K562 (cell line): ENCODE data around the gene MED31. TPM values are rescaled to one million over a fixed set of nuclear protein-coding genes. Genes with fewer than 3 reads are reported as not detected.

ENCODE experiments used
- ATAC-seq: fragments of 200-7000 bp; cut with Tn5 transposase; 3 replicates; pipeline ENCODE4 v1.9.1; 2020; ENCODE audit warnings: moderate library complexity
- BruUV-seq: library from RNA; stranded (reverse); fragments of 400-500 nt; replicated peaks from 2 replicates; lab custom pipeline; 2021; lab: Mats Ljungman, UMichigan
- CTCF ChIA-PET: fragments of 300-600 bp; formaldehyde crosslinking; extraction: SDS; loops from one replicate; lab custom pipeline; 2021; ENCODE audit warnings: low intra/inter-chr PET ratio; lab: Yijun Ruan, JAX
- POLR2A ChIA-PET: fragments of 300-600, 350-650 bp; sonication (Branson Sonifier 250); formaldehyde crosslinking; extraction: SDS; loops from one replicate; lab custom pipeline; 2021; ENCODE audit warnings: antibody characterized with exemption, inconsistent platforms; lab: Yijun Ruan, JAX
- DNase-seq, 4 experiments: peaks; one replicate each; pipeline versions ENCODE4 v3.0.0 to v3.0.0-alpha.2; 2011 to 2018; ENCODE audit warnings: low spot score in 3 of 4, mixed read lengths in 3 of 4; ENCODE audit errors: extremely low read depth in 1 of 4
- FAIRE-seq: peaks from 2 replicates; lab custom pipeline; 2011; peaks lifted over from hg19 to GRCh38; lab: Jason Lieb, UNC
- H2AFZ ChIP-seq: 2 replicates; pipeline ENCODE4 v1.6.0; 2011; ENCODE audit warnings: low read depth, low read length, control low read depth, inconsistent platforms
- H3K27ac ChIP-seq: fragments of 200-600 bp; 3 replicates; pipeline ENCODE4 v1.8.0; 2011; ENCODE audit warnings: low read depth, mild to moderate bottlenecking, control low read depth, inconsistent platforms, low read length, moderate library complexity, mixed read lengths; ENCODE audit errors: extremely low read depth
- H3K27me3 ChIP-seq, 2 experiments: fragments of 300-600 bp in 1 of 2; 2 replicates in 1 of 2; 3 replicates in 1 of 2; pipeline versions ENCODE4 v1.6.0 to v1.8.0; 2011; ENCODE audit warnings: inconsistent platforms in 2 of 2, low read length in 2 of 2, mild to moderate bottlenecking in 1 of 2, mixed read lengths in 1 of 2, moderate library complexity in 1 of 2; ENCODE audit not compliant: control insufficient read depth in 2 of 2, insufficient read depth in 2 of 2
- H3K36me3 ChIP-seq: fragments of 300-600 bp; 3 replicates; pipeline ENCODE4 v1.8.0; 2011; ENCODE audit warnings: mild to moderate bottlenecking, low read length, inconsistent platforms; ENCODE audit not compliant: control insufficient read depth, insufficient read depth
- H3K4me1 ChIP-seq, 2 experiments: fragments of 200-600 bp in 1 of 2; replicated peaks in 1 of 2; 2 replicates in 1 of 2; 3 replicates in 1 of 2; pipeline versions ENCODE4 v1.5.1 to v1.8.0; 2011; ENCODE audit warnings: inconsistent platforms in 2 of 2, low read length in 2 of 2, mild to moderate bottlenecking in 1 of 2, mixed read lengths in 1 of 2, moderate library complexity in 1 of 2; ENCODE audit not compliant: control insufficient read depth in 2 of 2, insufficient read depth in 2 of 2
- H3K4me2 ChIP-seq: 2 replicates; pipeline ENCODE4 v1.6.1; 2011; ENCODE audit warnings: low read length, control low read depth, inconsistent platforms, mixed read lengths; ENCODE audit not compliant: insufficient read depth
- H3K4me3 ChIP-seq: fragments of 200-600 bp; sonication (generic), shearing (Covaris generic); 2 replicates; pipeline ENCODE4 v1.5.1; 2016; ENCODE audit warnings: control low read depth, inconsistent platforms
- H3K79me2 ChIP-seq: fragments of 200-600 bp; 3 replicates; pipeline ENCODE4 v1.8.0; 2011; ENCODE audit warnings: low read length, inconsistent platforms; ENCODE audit not compliant: control insufficient read depth, insufficient read depth
- H3K9ac ChIP-seq, 2 experiments: 2 replicates each; pipeline versions ENCODE4 v1.6.0 to v1.6.1; 2011; ENCODE audit warnings: low read depth in 2 of 2, low read length in 2 of 2, control low read depth in 1 of 2, inconsistent platforms in 1 of 2, mild to moderate bottlenecking in 1 of 2, mixed read lengths in 1 of 2; ENCODE audit not compliant: insufficient read depth in 1 of 2
- H3K9me1 ChIP-seq: one replicate; pipeline ENCODE4 v1.6.0; 2011; ENCODE audit warnings: inconsistent platforms, mild to moderate bottlenecking, low read length, moderate library complexity; ENCODE audit not compliant: control insufficient read depth, insufficient read depth
- H3K9me3 ChIP-seq: replicated peaks from 2 replicates; pipeline ENCODE4 v1.5.1; 2011; ENCODE audit warnings: low read depth, low read length, inconsistent platforms; ENCODE audit not compliant: control insufficient read depth, insufficient read depth
- H4K20me1 ChIP-seq: replicated peaks from 2 replicates; pipeline ENCODE4 v1.6.1; 2011; ENCODE audit warnings: low read length, inconsistent platforms, mixed read lengths; ENCODE audit not compliant: control insufficient read depth, insufficient read depth
- FIP1L1 ChIP-seq: fragments of 200-400 bp; formaldehyde crosslinking; IDR thresholded peaks from 2 replicates; pipeline ENCODE4 v1.6.1; 2018; ENCODE audit warnings: mild to moderate bottlenecking, low read depth, low read length; ENCODE audit not compliant: poor library complexity, severe bottlenecking
- POLR2G ChIP-seq: fragments of 200-400 bp; formaldehyde crosslinking; IDR thresholded peaks from 2 replicates; pipeline ENCODE4 v1.6.1; 2017; ENCODE audit warnings: low read depth, mild to moderate bottlenecking, antibody characterized with exemption, low read length, moderate library complexity
- REST ChIP-seq, 2 experiments: fragments of 450-650 bp; formaldehyde crosslinking in 1 of 2; IDR thresholded peaks; 2 replicates each; pipeline versions ENCODE4 v1.4.0 to v1.6.1; 2014 to 2020; ENCODE audit warnings: mild to moderate bottlenecking in 2 of 2, borderline replicate concordance in 1 of 2, low read depth in 1 of 2
- SIN3B ChIP-seq: fragments of 450-650 bp; IDR thresholded peaks from 2 replicates; pipeline ENCODE4 v1.6.1; 2017; ENCODE audit warnings: low read depth, mild to moderate bottlenecking, moderate library complexity
- ZNF507 ChIP-seq: conservative IDR thresholded peaks from 2 replicates; pipeline ENCODE4 v1.6.1; 2017; ENCODE audit warnings: missing genetic modification characterization, missing compliant biosample characterization
- WGBS: fragments of 100-300 bp; shearing (Covaris generic); methylation state at CpG from one replicate; pipeline ENCODE4 v1.1.6; 2016; ENCODE audit warnings: low coverage, mixed read lengths; ENCODE audit not compliant: insufficient coverage; ENCODE audit errors: missing lambda C conversion rate; 5-methylcytosine and 5-hydroxymethylcytosine counted together
- in situ Hi-C: fragments of 300-500 bp; cut with MboI; formaldehyde crosslinking; loops from 4 replicates; pipeline ENCODE4 v1.15.0; 2018; ENCODE audit warnings: inconsistent platforms, mixed read lengths
- intact Hi-C: fragments of 100-400 bp; cut with micrococcal nuclease; formaldehyde crosslinking; loops from 2 replicates; pipeline ENCODE4 v1.14.2; 2022
- polyA plus RNA-seq, 8 experiments: library from polyadenylated mRNA; depleted of rRNA in 4 of 8; stranded (reverse) in 5 of 8; unstranded in 3 of 8; fragments of >200 nt; fragmentation: Nextera tagmentation in 2 of 8; fragmentation: Illumina TruSeq in 1 of 8; extraction: Ambion mirVana in 2 of 8; extraction: Trizol in 1 of 8; gene quantifications; 2 replicates each; pipeline versions ENCODE4 v1.2.1 to v1.2.3, GENCODE V29; 2011 to 2014; ENCODE audit warnings: inconsistent platforms in 1 of 8, missing spikeins in 1 of 8
- total RNA-seq, 7 experiments: library from RNA; depleted of rRNA in 6 of 7; stranded (reverse); fragments of >200 nt in 6 of 7; fragmentation: Illumina TruSeq in 2 of 7; extraction: Trizol in 2 of 7; gene quantifications; 2 replicates each; pipeline versions ENCODE4 v1.2.1 to v1.2.3, GENCODE V29; 2011 to 2021; ENCODE audit warnings: low replicate concordance in 1 of 7

The MED31 gene
- total and polyA plus RNA-seq, 9 of the 15 experiments (the other 6 are each of a cell fraction or from before 2014, with no cell fraction given) = 6.4 to 39.9 (median 14.6) TPM

GRCh38 chr17:6637458-6637840 lies 14.0 kb downstream of the MED31 start:
- no peaks in the 10 kb centered on the region for H3K27me3 ChIP-seq
- in situ Hi-C loops (no loop called here), intact Hi-C loops (no loop called here)
- H4K20me1 ChIP-seq = no peaks in the 10 kb centered on the region
- no peaks in the 10 kb centered on the region for H3K9me1 ChIP-seq
- BruUV-seq = no TSS peak
- H2AFZ ChIP-seq = no peak overlapping the region
- ChIA-PET POLR2A (interaction anchor here (0.6 to 2.3 kb wide), 3 partner anchors 13 to 110 kb away, joined by 3 to 7 read pairs (median 3); no protein-coding TSS in a partner anchor), CTCF (no interaction called here)
- no peak overlapping the region for H3K4me2 ChIP-seq
- H3K27ac ChIP-seq = no peak overlapping the region
- TF ChIP-seq POLR2G = 0 out of 2 replicates have a peak, but pooled peaks have one; percentile 16
- TF ChIP-seq ZNF507 = no peak
- H3K36me3 ChIP-seq = peaks cover 27% of the 10 kb centered on the region
- ATAC-seq (no peak), DNase-seq (no peak), FAIRE-seq (no peak)
- peak overlapping the region in 1 of 2 experiments; percentile 64; a peak in 2 of 4 replicates for H3K9ac ChIP-seq
- peaks cover 34% of the 10 kb centered on the region for H3K79me2 ChIP-seq
- no peaks in the 10 kb centered on the region for H3K9me3 ChIP-seq
- H3K4me1 ChIP-seq = peaks cover 8 to 43% of the 10 kb centered on the region in 2 experiments; a peak in 4 of 5 replicates
- WGBS = 88% methylated on average over 4 of the region's 6 CpGs
- no peak overlapping the region for H3K4me3 ChIP-seq

- Histone ChIP-seq H3K36me3 (peaks cover 26% of the 10 kb centered on the region), H3K9me3 (no peaks in the 10 kb centered on the region), H3K79me2 (peaks cover 28% of the 10 kb centered on the region), H2AFZ (no peak overlapping the region), H3K9me1 (no peaks in the 10 kb centered on the region), H4K20me1 (no peaks in the 10 kb centered on the region), H3K4me3 (no peak overlapping the region), H3K4me2 (no peak overlapping the region), H3K4me1 (peaks cover 8 to 43% of the 10 kb centered on the region in 2 experiments; a peak in 4 of 5 replicates), H3K27ac (no peak overlapping the region), H3K27me3 (no peaks in the 10 kb centered on the region), H3K9ac (peak overlapping the region in 1 of 2 experiments; percentile 64; a peak in 2 of 4 replicates)
- 77% methylated on average over 6 of the region's 17 CpGs for WGBS
- DNase-seq (no peak), ATAC-seq (no peak), FAIRE-seq (no peak)
- ChIA-PET CTCF (no interaction called here), POLR2A (interaction anchor here (0.6 to 2.3 kb wide), 4 partner anchors 12 to 164 kb away, joined by 3 to 7 read pairs (median 3); no protein-coding TSS in a partner anchor)
- BruUV-seq = no TSS peak
- in situ Hi-C loops (no loop called here), intact Hi-C loops (no loop called here)
- peak; percentile 50 for TF ChIP-seq REST (IDR thresholded peaks at IDR 0.05; ENCODE audit: borderline replicate concordance)
- TF ChIP-seq REST (CRISPR knock-in tag; IDR thresholded peaks at IDR 0.05; ENCODE audit: low read depth) = no peak
- no peak for TF ChIP-seq FIP1L1
- no peak for TF ChIP-seq SIN3B
Measured at GRCh38 chr17:6636616-6637457, 14.6 kb downstream of the MED31 start.
